ENCODE measurements around the gene ATF7IP. TPM values are rescaled to one million over a fixed set of nuclear protein-coding genes. Genes with fewer than 3 reads are reported as not detected.

ATF7IP gene
- polyA plus RNA-seq, 1 experiment, result 26.6 TPM

DNA sequence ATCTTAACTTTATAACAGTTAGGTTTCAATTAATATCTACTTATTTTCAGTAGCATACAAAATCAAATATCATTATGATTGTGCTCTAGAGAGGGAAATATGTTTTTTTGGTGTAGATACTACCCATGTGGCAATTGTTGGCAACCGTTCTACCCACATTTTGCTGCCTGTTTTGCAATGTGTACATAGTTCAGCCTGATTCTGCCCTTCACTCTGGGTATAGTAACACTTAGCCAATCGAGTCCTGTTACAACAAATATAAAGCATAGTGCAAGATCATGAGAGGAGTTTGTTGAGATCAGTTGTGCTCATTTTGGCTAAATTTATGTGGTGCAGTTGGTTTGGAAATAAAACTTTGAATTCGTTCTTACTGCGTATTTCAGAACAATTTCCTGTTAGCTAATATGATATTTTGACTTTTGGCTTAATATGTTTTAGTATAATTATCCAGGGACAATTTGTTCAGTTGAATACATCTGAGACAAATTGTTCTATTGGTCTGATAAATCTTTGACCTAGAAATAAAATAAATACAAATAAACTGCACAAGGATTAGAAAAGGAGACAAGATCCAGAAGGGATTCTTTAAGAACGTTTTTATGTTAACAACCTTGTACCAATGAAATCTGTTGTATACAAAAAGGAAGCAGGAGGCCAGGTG is 76.9 kb downstream of the ATF7IP start:
- DNase-seq (ENCODE audit: low read depth, low spot score), result no peak
- POLR2A ChIA-PET, result no interaction called here
- Histone ChIP-seq H3K27ac (ENCODE audit: low read depth, low read length) (no peak overlapping the region), H3K27me3 (ENCODE audit: control insufficient read depth, insufficient read depth, low read length) (no peaks in the 10 kb centered on the region), H3K9me3 (ENCODE audit: control insufficient read depth, insufficient read depth, low read length) (no peaks in the 10 kb centered on the region), H3K4me3 (ENCODE audit: low read depth, low read length) (no peak overlapping the region)
- CTCF ChIA-PET, result no interaction called here
- TF ChIP-seq, protein P1, sequence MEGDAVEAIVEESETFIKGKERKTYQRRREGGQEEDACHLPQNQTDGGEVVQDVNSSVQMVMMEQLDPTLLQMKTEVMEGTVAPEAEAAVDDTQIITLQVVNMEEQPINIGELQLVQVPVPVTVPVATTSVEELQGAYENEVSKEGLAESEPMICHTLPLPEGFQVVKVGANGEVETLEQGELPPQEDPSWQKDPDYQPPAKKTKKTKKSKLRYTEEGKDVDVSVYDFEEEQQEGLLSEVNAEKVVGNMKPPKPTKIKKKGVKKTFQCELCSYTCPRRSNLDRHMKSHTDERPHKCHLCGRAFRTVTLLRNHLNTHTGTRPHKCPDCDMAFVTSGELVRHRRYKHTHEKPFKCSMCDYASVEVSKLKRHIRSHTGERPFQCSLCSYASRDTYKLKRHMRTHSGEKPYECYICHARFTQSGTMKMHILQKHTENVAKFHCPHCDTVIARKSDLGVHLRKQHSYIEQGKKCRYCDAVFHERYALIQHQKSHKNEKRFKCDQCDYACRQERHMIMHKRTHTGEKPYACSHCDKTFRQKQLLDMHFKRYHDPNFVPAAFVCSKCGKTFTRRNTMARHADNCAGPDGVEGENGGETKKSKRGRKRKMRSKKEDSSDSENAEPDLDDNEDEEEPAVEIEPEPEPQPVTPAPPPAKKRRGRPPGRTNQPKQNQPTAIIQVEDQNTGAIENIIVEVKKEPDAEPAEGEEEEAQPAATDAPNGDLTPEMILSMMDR (IDR thresholded peaks at IDR 0.05; ENCODE audit: low read depth, low read length), result no peak

DNA sequence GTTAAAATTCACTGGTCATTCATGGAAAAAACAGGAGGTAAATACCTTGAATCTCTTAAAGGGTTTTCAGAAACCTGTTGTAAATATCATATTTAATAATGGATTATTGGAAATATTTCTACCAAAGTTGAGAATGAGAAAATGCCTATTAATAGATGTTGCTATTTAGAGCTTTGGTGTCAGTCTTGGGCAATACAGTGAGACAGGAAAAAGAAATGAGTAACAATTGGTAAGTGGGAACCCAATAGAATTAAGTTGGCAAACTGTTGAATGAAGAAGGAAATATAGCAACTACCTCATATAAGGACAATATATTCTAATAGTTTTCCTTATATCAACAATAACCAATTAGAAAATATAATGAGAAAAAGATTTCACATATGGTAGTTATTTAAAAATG is 78.0 kb downstream of the ATF7IP start:
- no peak for DNase-seq (ENCODE audit: low read depth, low spot score)
- POLR2A ChIA-PET, result no interaction called here
- Histone ChIP-seq H3K9me3 (ENCODE audit: control insufficient read depth, insufficient read depth, low read length) (no peaks in the 10 kb centered on the region), H3K27ac (ENCODE audit: low read depth, low read length) (no peak overlapping the region), H3K4me3 (ENCODE audit: low read depth, low read length) (no peak overlapping the region), H3K27me3 (ENCODE audit: control insufficient read depth, insufficient read depth, low read length) (no peaks in the 10 kb centered on the region)
- CTCF ChIA-PET, result no interaction called here
- TF ChIP-seq, protein P1 (IDR thresholded peaks at IDR 0.05; ENCODE audit: low read depth, low read length), result no peak

DNA sequence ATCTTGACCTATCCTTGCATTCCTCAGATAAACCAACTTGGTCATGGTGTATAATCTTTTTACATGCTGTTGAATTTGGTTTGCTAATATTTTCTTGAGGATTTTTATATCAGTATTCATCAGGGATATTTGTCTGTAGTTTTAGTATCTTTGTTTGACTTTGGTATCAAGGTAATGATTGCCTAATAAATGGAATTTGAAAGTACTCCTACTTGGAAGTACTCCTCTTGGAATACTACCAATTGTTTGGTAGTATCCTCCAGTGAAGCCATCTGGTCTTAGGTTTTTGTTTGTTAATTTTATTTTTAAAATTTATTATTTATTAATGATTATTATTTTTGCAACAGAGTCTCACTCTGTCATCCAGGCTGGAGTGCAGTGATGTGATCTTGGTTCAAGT is 85.0 kb downstream of the ATF7IP start:
- POLR2A ChIA-PET, result no interaction called here
- no peak overlapping the region for H3K27ac ChIP-seq (ENCODE audit: low read depth, low read length)
- DNase-seq (ENCODE audit: low read depth, low spot score), result no peak
- CTCF ChIA-PET, result no interaction called here
- TF ChIP-seq, protein P1 (IDR thresholded peaks at IDR 0.05; ENCODE audit: low read depth, low read length), result no peak
- no peaks in the 10 kb centered on the region for H3K27me3 ChIP-seq (ENCODE audit: control insufficient read depth, insufficient read depth, low read length)
- no peak overlapping the region for H3K4me3 ChIP-seq (ENCODE audit: low read depth, low read length)
- H3K9me3 ChIP-seq (ENCODE audit: control insufficient read depth, insufficient read depth, low read length), result no peaks in the 10 kb centered on the region

DNA sequence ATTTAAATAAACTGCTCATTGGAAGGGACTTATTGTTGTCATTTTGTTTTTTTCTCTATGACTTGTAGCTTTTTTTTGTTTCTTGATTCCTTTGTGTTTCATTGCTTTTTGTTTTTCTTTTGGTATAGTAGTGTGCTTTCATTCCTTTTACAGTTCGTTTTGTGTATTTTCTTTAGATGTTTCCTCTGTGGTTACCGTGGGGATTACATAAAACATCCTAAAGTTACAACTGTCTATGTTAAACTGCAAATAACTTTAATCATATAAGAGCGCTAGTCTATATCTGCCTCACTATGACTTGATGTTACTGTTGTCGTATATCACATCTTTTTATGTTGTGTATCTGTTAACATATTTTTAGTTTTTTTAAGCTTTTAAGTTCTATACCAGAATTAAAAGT is 86.9 kb downstream of the ATF7IP start:
- TF ChIP-seq, protein P1 (IDR thresholded peaks at IDR 0.05; ENCODE audit: low read depth, low read length), result no peak

DNA sequence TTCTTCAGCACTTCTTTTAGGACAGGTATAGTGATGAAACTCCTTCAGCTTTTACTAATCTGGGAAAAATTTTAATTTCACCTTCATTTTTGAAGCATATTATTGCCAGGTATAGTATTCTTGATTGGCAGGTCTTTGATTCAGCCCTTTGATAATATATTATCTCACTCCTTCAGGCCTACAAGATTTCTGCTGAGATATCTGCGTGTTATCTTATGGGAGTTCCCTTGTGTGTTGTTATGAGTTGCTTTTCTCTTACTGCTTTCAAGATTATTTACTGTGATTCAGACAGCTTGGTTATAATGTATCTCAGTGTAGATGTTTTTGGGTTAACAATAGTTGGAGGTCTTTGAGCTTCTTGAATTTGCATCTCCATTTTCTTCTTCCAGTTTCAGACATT is 87.4 kb downstream of the ATF7IP start:
- no peak overlapping the region for H3K27ac ChIP-seq (ENCODE audit: low read depth, low read length)
- ChIA-PET POLR2A (no interaction called here), CTCF (interaction anchor here (1.0 to 4.4 kb wide), 3 partner anchors 11 to 215 kb away, joined by 3 to 19 read pairs (median 12); no protein-coding TSS in a partner anchor)
- H3K9me3 ChIP-seq (ENCODE audit: control insufficient read depth, insufficient read depth, low read length), result no peaks in the 10 kb centered on the region
- no peak for DNase-seq (ENCODE audit: low read depth, low spot score)
- H3K27me3 ChIP-seq (ENCODE audit: control insufficient read depth, insufficient read depth, low read length), result no peaks in the 10 kb centered on the region
- no peak overlapping the region for H3K4me3 ChIP-seq (ENCODE audit: low read depth, low read length)
- TF ChIP-seq, protein P1 (IDR thresholded peaks at IDR 0.05; ENCODE audit: low read depth, low read length), result no peak

More for the DNA sequence above, 86.9 kb downstream of the ATF7IP start:
- DNase-seq (ENCODE audit: low read depth, low spot score), result no peak
- Histone ChIP-seq H3K27ac (ENCODE audit: low read depth, low read length) (no peak overlapping the region), H3K4me3 (ENCODE audit: low read depth, low read length) (no peak overlapping the region), H3K27me3 (ENCODE audit: control insufficient read depth, insufficient read depth, low read length) (no peaks in the 10 kb centered on the region), H3K9me3 (ENCODE audit: control insufficient read depth, insufficient read depth, low read length) (no peaks in the 10 kb centered on the region)
- ChIA-PET POLR2A (no interaction called here), CTCF (interaction anchor here (1.0 to 4.4 kb wide), 4 partner anchors 11 to 214 kb away, joined by 3 to 19 read pairs (median 8); no protein-coding TSS in a partner anchor)

Data from AG04450 (cell line).